IMR-90 (cell line): ENCODE measurements around the gene ZBTB39. TPM values are rescaled to one million over a fixed set of nuclear protein-coding genes. Genes with fewer than 3 reads are reported as not detected.
"Not testable (repeated sequence)": the region's sequence is repeated elsewhere in the genome, so short reads cannot be mapped to it uniquely, and the experiment has no call there.

Source experiments
- ATAC-seq: fragments of 200-7000 bp; cut with Tn5 transposase; 2 replicates; pipeline ENCODE4 v1.9.1; 2020; ENCODE audit warnings: low read depth, mild to moderate bottlenecking, moderate library complexity
- BruUV-seq: library from RNA; stranded (reverse); fragments of 400-500 nt; replicated peaks from 2 replicates; lab custom pipeline; 2021; lab: Mats Ljungman, UMichigan
- CTCF ChIA-PET: fragments of 300-600 bp; formaldehyde crosslinking; extraction: SDS; loops from one replicate; lab custom pipeline; 2021; ENCODE audit warnings: antibody characterized with exemption; lab: Yijun Ruan, JAX
- POLR2A ChIA-PET: fragments of 300-600 bp; sonication (Branson Sonifier 250); formaldehyde crosslinking; loops from one replicate; lab custom pipeline; 2022; ENCODE audit warnings: antibody characterized with exemption; ENCODE audit not compliant: unreplicated experiment; lab: Charles Lee
- DNase-seq: peaks from one replicate; pipeline ENCODE4 v3.0.0; 2013
- H2AFZ ChIP-seq: replicated peaks from 2 replicates; pipeline ENCODE3; 2013; ENCODE audit warnings: low read length, mild to moderate bottlenecking; ENCODE audit not compliant: poor library complexity
- H2AK5ac ChIP-seq: 2 replicates; pipeline ENCODE4 v1.6.1; 2013; ENCODE audit warnings: low read depth, low read length, inconsistent platforms
- H2AK9ac ChIP-seq: replicated peaks from 2 replicates; pipeline ENCODE3; 2013; ENCODE audit warnings: mild to moderate bottlenecking, low read depth, low read length, moderate library complexity; ENCODE audit not compliant: poor library complexity
- H2BK120ac ChIP-seq: 2 replicates; pipeline ENCODE4 v1.6.1; 2013; ENCODE audit warnings: low read depth, low read length, inconsistent platforms
- H2BK15ac ChIP-seq: 3 replicates; pipeline ENCODE4 v1.6.1; 2013; ENCODE audit warnings: low read depth, low read length, inconsistent platforms
- H2BK20ac ChIP-seq: 2 replicates; pipeline ENCODE4 v1.6.1; 2013; ENCODE audit warnings: low read depth, mild to moderate bottlenecking, inconsistent platforms, low read length, moderate library complexity
- H2BK5ac ChIP-seq: 2 replicates; pipeline ENCODE4 v1.6.1; 2013; ENCODE audit warnings: mild to moderate bottlenecking, low read depth, low read length, inconsistent platforms; ENCODE audit not compliant: poor library complexity, severe bottlenecking
- H3K14ac ChIP-seq: replicated peaks from 2 replicates; pipeline ENCODE4 v1.6.1; 2013; ENCODE audit warnings: low read depth, low read length, inconsistent platforms
- H3K18ac ChIP-seq: 2 replicates; pipeline ENCODE4 v1.6.1; 2013; ENCODE audit warnings: low read depth, low read length, control low read depth
- H3K23ac ChIP-seq: 2 replicates; pipeline ENCODE4 v1.6.1; 2013; ENCODE audit warnings: low read depth, low read length, inconsistent platforms
- H3K27ac ChIP-seq: 2 replicates; pipeline ENCODE4 v1.5.1; 2013; ENCODE audit warnings: mild to moderate bottlenecking, control low read depth, low read length; ENCODE audit not compliant: insufficient read depth
- H3K27me3 ChIP-seq: 2 replicates; pipeline ENCODE4 v1.6.1; 2013; ENCODE audit warnings: low read length; ENCODE audit not compliant: control insufficient read depth, insufficient read depth
- H3K36me3 ChIP-seq: 2 replicates; pipeline ENCODE4 v1.6.1; 2013; ENCODE audit warnings: low read length, mixed read lengths; ENCODE audit not compliant: control insufficient read depth, insufficient read depth
- H3K4ac ChIP-seq: 2 replicates; pipeline ENCODE4 v1.6.1; 2013; ENCODE audit warnings: low read depth, low read length, inconsistent platforms
- H3K4me1 ChIP-seq: 2 replicates; pipeline ENCODE4 v1.6.1; 2013; ENCODE audit warnings: low read length, mixed read lengths; ENCODE audit not compliant: control insufficient read depth, insufficient read depth
- H3K4me2 ChIP-seq: 2 replicates; pipeline ENCODE4 v1.6.1; 2013; ENCODE audit warnings: low read depth, mild to moderate bottlenecking, control low read depth, low read length, moderate library complexity
- H3K4me3 ChIP-seq: 2 replicates; pipeline ENCODE4 v1.5.1; 2013; ENCODE audit warnings: low read depth, mild to moderate bottlenecking, control low read depth, low read length, moderate library complexity; ENCODE audit not compliant: insufficient read depth
- H3K56ac ChIP-seq: 2 replicates; pipeline ENCODE4 v1.6.1; 2013; ENCODE audit warnings: low read length, inconsistent platforms; ENCODE audit not compliant: insufficient read depth; ENCODE audit errors: extremely low read depth
- H3K79me1 ChIP-seq, 2 experiments: 2 replicates each; pipeline ENCODE4 v1.6.1; 2013; ENCODE audit warnings: low read length in 2 of 2, inconsistent platforms in 1 of 2, low read depth in 1 of 2
- H3K9ac ChIP-seq: 2 replicates; pipeline ENCODE4 v1.6.1; 2013; ENCODE audit warnings: low read depth, low read length, control low read depth
- H3K9me1 ChIP-seq: 2 replicates; pipeline ENCODE4 v1.6.1; 2013; ENCODE audit warnings: low read length, inconsistent platforms; ENCODE audit not compliant: insufficient read depth
- H3K9me3 ChIP-seq: 2 replicates; pipeline ENCODE4 v1.6.1; 2013; ENCODE audit warnings: low read length; ENCODE audit not compliant: control insufficient read depth, insufficient read depth
- H4K20me1 ChIP-seq: 2 replicates; pipeline ENCODE4 v1.6.1; 2013; ENCODE audit warnings: low read length, inconsistent platforms; ENCODE audit not compliant: insufficient read depth
- H4K5ac ChIP-seq: 2 replicates; pipeline ENCODE4 v1.6.1; 2013; ENCODE audit warnings: mild to moderate bottlenecking, low read depth, low read length, control low read depth
- H4K8ac ChIP-seq, 2 experiments: 2 replicates each; pipeline ENCODE4 v1.6.1; 2013; ENCODE audit warnings: low read depth in 2 of 2, low read length in 2 of 2, control low read depth in 1 of 2, inconsistent platforms in 1 of 2
- H4K91ac ChIP-seq: 2 replicates; pipeline ENCODE4 v1.6.1; 2013; ENCODE audit warnings: low read depth, low read length, inconsistent platforms; ENCODE audit not compliant: insufficient read depth
- WGBS, 2 experiments: methylation state at CpG; one replicate each; pipeline versions ENCODE4 v1.1.5 to v1.1.7; 2013; ENCODE audit warnings: missing lambda C conversion rate in 2 of 2; ENCODE audit not compliant: insufficient read length in 1 of 2; ENCODE audit errors: extremely low coverage in 2 of 2; 5-methylcytosine and 5-hydroxymethylcytosine counted together
- dilution Hi-C: fragments of 300-500 bp; cut with HindIII; formaldehyde crosslinking; loops from one replicate; pipeline ENCODE4 v1.14.3; 2018; ENCODE audit warnings: low sequenced_read_pairs; ENCODE audit not compliant: unreplicated experiment
- in situ Hi-C: fragments of 300-500 bp; cut with MboI; formaldehyde crosslinking; loops from 3 replicates; pipeline ENCODE4 v1.14.3; 2019; ENCODE audit warnings: low sequenced_read_pairs, inconsistent platforms, mixed read lengths
- intact Hi-C: fragments of 100-400 bp; cut with micrococcal nuclease; formaldehyde crosslinking; loops from 2 replicates; pipeline ENCODE4 v1.10.0; 2022
- polyA plus RNA-seq, 3 experiments: library from polyadenylated mRNA; depleted of rRNA; stranded (reverse); fragments of >200 nt; gene quantifications; 2 replicates each; pipeline ENCODE4 v1.2.3, GENCODE V29; 2012; ENCODE audit warnings: low replicate concordance in 1 of 3
- total RNA-seq: library from RNA; depleted of rRNA; stranded (reverse); fragments of >200 nt; gene quantifications from 2 replicates; pipeline ENCODE4 v1.2.3, GENCODE V29; 2012

The ZBTB39 gene
- total and polyA plus RNA-seq, 2 of the 4 experiments (the other 2 are of a cell fraction) = 4.0 to 5.2 TPM

DNA sequence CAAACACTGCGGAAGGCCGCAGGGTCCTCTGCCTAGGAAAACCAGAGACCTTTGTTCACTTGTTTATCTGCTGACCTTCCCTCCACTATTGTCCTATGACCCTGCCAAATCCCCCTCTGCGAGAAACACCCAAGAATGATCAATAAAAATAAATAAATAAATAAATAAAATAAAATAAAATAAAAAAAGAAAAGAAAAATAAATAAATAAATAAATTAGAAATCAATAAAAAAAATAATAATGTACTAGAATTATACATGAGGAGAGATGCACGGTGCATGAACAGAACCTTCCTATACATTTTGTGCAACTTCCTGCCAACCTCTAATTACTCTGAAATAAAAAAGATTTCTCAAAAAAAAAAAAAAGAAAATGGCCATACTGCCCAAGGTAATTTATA lies 41.2 kb downstream of the ZBTB39 start:
- ATAC-seq, CTCF ChIA-PET: not testable (repeated sequence)

DNA sequence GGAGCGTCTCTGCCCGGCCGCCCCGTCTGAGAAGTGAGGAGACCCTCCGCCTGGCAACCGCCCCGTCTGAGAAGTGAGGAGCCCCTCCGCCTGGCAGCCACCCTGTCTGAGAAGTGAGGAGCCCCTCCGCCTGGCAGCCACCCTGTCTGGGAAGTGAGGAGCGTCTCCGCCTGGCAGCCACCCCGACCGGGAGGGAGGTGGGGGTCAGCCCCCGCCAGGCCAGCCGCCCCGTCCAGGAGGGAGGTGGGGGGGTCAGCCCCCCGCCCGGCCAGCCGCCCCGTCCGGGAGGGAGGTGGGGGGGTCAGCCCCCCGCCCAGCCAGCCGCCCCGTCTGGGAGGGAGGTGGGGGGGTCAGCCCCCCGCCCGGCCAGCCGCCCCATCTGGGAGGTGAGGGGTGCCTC lies 42.8 kb downstream of the ZBTB39 start:
- H4K8ac ChIP-seq, H3K4me2 ChIP-seq, H3K4me1 ChIP-seq, H2BK5ac ChIP-seq, H3K9me1 ChIP-seq, H2BK15ac ChIP-seq, H2AK9ac ChIP-seq, BruUV-seq, H3K23ac ChIP-seq, DNase-seq, H4K20me1 ChIP-seq, ATAC-seq, in situ Hi-C loops, H2BK120ac ChIP-seq, H3K4me3 ChIP-seq, H2BK20ac ChIP-seq, H4K91ac ChIP-seq, H2AFZ ChIP-seq, H3K36me3 ChIP-seq, H3K79me1 ChIP-seq, H4K5ac ChIP-seq, dilution Hi-C loops, CTCF ChIA-PET, H3K27me3 ChIP-seq, H3K18ac ChIP-seq, H3K9ac ChIP-seq, H2AK5ac ChIP-seq, H3K4ac ChIP-seq, H3K27ac ChIP-seq, H3K14ac ChIP-seq, H3K9me3 ChIP-seq, H3K56ac ChIP-seq, intact Hi-C loops, POLR2A ChIA-PET: not testable (repeated sequence)
- WGBS, 2 experiments = no CpG with 5 or more reads among the region's 27 CpGs

More for the DNA sequence above, 41.2 kb downstream of the ZBTB39 start:
- H4K91ac ChIP-seq, H3K4me3 ChIP-seq, H2AK9ac ChIP-seq, H2BK120ac ChIP-seq, dilution Hi-C loops, H3K4me1 ChIP-seq, H3K27me3 ChIP-seq, H3K4me2 ChIP-seq, BruUV-seq, H3K36me3 ChIP-seq, H2BK20ac ChIP-seq, H4K20me1 ChIP-seq, H3K27ac ChIP-seq, H3K9me1 ChIP-seq, H2AK5ac ChIP-seq, H4K8ac ChIP-seq, H2BK5ac ChIP-seq, in situ Hi-C loops, H3K9me3 ChIP-seq, H3K23ac ChIP-seq, H3K18ac ChIP-seq, intact Hi-C loops, H3K14ac ChIP-seq, H2BK15ac ChIP-seq, H3K4ac ChIP-seq, H3K9ac ChIP-seq, DNase-seq, H3K56ac ChIP-seq, H2AFZ ChIP-seq, H4K5ac ChIP-seq, H3K79me1 ChIP-seq, POLR2A ChIA-PET: not testable (repeated sequence)
- WGBS, 2 experiments = no CpG with 5 or more reads among the region's 4 CpGs
